Measurements from ENCODE around the gene GCC1. TPM values are rescaled to one million over a fixed set of nuclear protein-coding genes. Genes with fewer than 3 reads are reported as not detected.

Gene GCC1
- total and polyA plus RNA-seq, 2 donors (not counting 3 experiments of a cell fraction or from before 2014, with no cell fraction given) = 4.6 to 15.5 TPM

- DNase-seq (ENCODE audit: low read depth, low spot score) (no peak), FAIRE-seq (no peak)
- no peak overlapping the region for H3K4me2 ChIP-seq (ENCODE audit: insufficient read depth, low read length)
- no peak overlapping the region for H2AFZ ChIP-seq (ENCODE audit: low read depth, low read length)
- H3K4me1 ChIP-seq (ENCODE audit: control insufficient read depth, extremely low read depth, insufficient read depth, low read length) = peaks cover 19% of the 10 kb centered on the region
- peaks cover 2 to 11% of the 10 kb centered on the region in 2 experiments for H3K36me3 ChIP-seq (ENCODE audit: control insufficient read depth in 2 of 2, extremely low read depth in 1 of 2, insufficient read depth in 2 of 2, low read length in 2 of 2)
- no peaks in the 10 kb centered on the region for H3K27me3 ChIP-seq (ENCODE audit: control insufficient read depth in 2 of 2, insufficient read depth in 2 of 2, low read length in 2 of 2)
- H3K9me3 ChIP-seq (replicated peaks; ENCODE audit: control insufficient read depth, insufficient read depth, low read length) = no peaks in the 10 kb centered on the region
- H3K4me3 ChIP-seq (replicated peaks in 1 of 3; ENCODE audit: insufficient read depth in 1 of 3, low read depth in 1 of 3, low read length in 3 of 3) = no peak overlapping the region
- no TSS peak for BruUV-seq (replicated peaks)
- POLR2A ChIA-PET = no interaction called here
- H3K9me1 ChIP-seq (replicated peaks; ENCODE audit: control insufficient read depth, extremely low read depth, insufficient read depth, low read length) = no peaks in the 10 kb centered on the region
- CTCF ChIA-PET = no interaction called here
- H3K9ac ChIP-seq (replicated peaks; ENCODE audit: extremely low read depth, insufficient read depth, low read length) = no peak overlapping the region
- TF ChIP-seq CTCF (IDR thresholded peaks at IDR 0.05; ENCODE audit: extremely low read depth in 1 of 2, insufficient read depth in 1 of 2, low read depth in 1 of 2, low read length in 2 of 2) = no peak
- no peak for TF ChIP-seq MYC (IDR thresholded peaks at IDR 0.05; ENCODE audit: low read depth, low read length)
- no peak for TF ChIP-seq POLR2A (IDR thresholded peaks at IDR 0.05; ENCODE audit: low read depth, low read length)
- no peak for TF ChIP-seq POLR2AphosphoS5 (IDR thresholded peaks at IDR 0.05; ENCODE audit: insufficient read depth, low read depth, low read length)
- no peak for TF ChIP-seq MAX (IDR thresholded peaks at IDR 0.05; ENCODE audit: insufficient read depth, insufficient read length)
- TF ChIP-seq JUN (IDR thresholded peaks at IDR 0.05; ENCODE audit: borderline replicate concordance, insufficient read depth, insufficient read length, low read depth) = no peak
- no peak for TF ChIP-seq EZH2 (IDR thresholded peaks at IDR 0.05; ENCODE audit: borderline replicate concordance, low read depth, low read length, severe bottlenecking)
- TF ChIP-seq FOS (IDR thresholded peaks at IDR 0.05; ENCODE audit: borderline replicate concordance, insufficient read depth, low read length) = no peak
- no peak for TF ChIP-seq GATA2 (IDR thresholded peaks at IDR 0.05; ENCODE audit: insufficient read depth, insufficient read length, low read depth, low read length)
- H3K27ac ChIP-seq (ENCODE audit: insufficient read depth, low read depth, low read length) = no peak overlapping the region
- peaks cover 5% of the 10 kb centered on the region for H3K79me2 ChIP-seq (ENCODE audit: control insufficient read depth, insufficient read depth, low read length)
- no peaks in the 10 kb centered on the region for H4K20me1 ChIP-seq (replicated peaks; ENCODE audit: control insufficient read depth, extremely low read depth, insufficient read depth, low read length)
- dilution Hi-C loops (cut with MboI; ENCODE audit: extremely low pct_ligation_motif_present, low sequenced_read_pairs) (no loop called here), intact Hi-C loops (cut with micrococcal nuclease) (loop anchor here (2.0 to 10.0 kb wide), 7 partner anchors 117 to 619 kb away; partner anchors contain the start of genes GRM8, LRRC4 and ZNF800)
Measured at GRCh38 chr7:127589896-127590295, 4.5 kb upstream of the GCC1 start.
